HFF-Myc (cell line): ENCODE results near the gene TIMM10B.

Experiments
- DNase-seq: peaks from one replicate; pipeline ENCODE4 v3.0.0-alpha.2; 2011; ENCODE audit warnings: low read depth; ENCODE audit errors: extremely low read depth
- H3K4me3 ChIP-seq: replicated peaks from 2 replicates; pipeline ENCODE4 v1.5.1; 2011; ENCODE audit warnings: low read depth, mild to moderate bottlenecking, control low read depth, low read length
- CTCF ChIP-seq: IDR thresholded peaks from 2 replicates; pipeline ENCODE4 v1.5.1; 2012; ENCODE audit warnings: mild to moderate bottlenecking, low read depth, low read length, control low read depth; ENCODE audit errors: missing control alignments

The TIMM10B gene

GRCh38 chr11:6481012-6481923, at the start of gene TIMM10B, which contains the start of gene ARFIP2:
Gene TIMM10B, plus strand, starts transcription at chr11:6481501. Its CDS starts 16 bp downstream, at chr11:6481517.
Gene ARFIP2, minus strand, starts transcription at chr11:6481331. Its CDS starts 910 bp downstream, at chr11:6480421.
- peak; percentile 91 for DNase-seq
- no peak for TF ChIP-seq CTCF
- H3K4me3 ChIP-seq: peak within 1 kb of the TSS; percentile 87

GRCh38 chr11:6431861-6432260, 49.4 kb upstream of the TIMM10B start:
- DNase-seq: peak; percentile 6
- no peak overlapping the region for H3K4me3 ChIP-seq
- TF ChIP-seq CTCF: no peak

GRCh38 chr11:6433998-6434660, 47.2 kb upstream of the TIMM10B start:
- DNase-seq: no peak
- H3K4me3 ChIP-seq: no peak overlapping the region
- no peak for TF ChIP-seq CTCF

GRCh38 chr11:6437423-6437822, 43.9 kb upstream of the TIMM10B start:
- no peak overlapping the region for H3K4me3 ChIP-seq
- TF ChIP-seq CTCF: no peak
- DNase-seq: no peak

GRCh38 chr11:6437993-6438392, 43.3 kb upstream of the TIMM10B start:
- H3K4me3 ChIP-seq: no peak overlapping the region
- DNase-seq: no peak
- no peak for TF ChIP-seq CTCF

GRCh38 chr11:6438979-6439571, 42.2 kb upstream of the TIMM10B start:
- no peak overlapping the region for H3K4me3 ChIP-seq
- TF ChIP-seq CTCF: peak; percentile 80
- DNase-seq: peak; percentile 42
